GM19438 (cell line): ENCODE measurements around the gene SLC11A1.

Source experiments
- ATAC-seq: cut with Tn5 transposase; IDR thresholded peaks from one replicate; pipeline ENCODE4 v1.9.1; 2021; ENCODE audit warnings: low read depth; ENCODE audit not compliant: unreplicated experiment

SLC11A1 gene

DNA sequence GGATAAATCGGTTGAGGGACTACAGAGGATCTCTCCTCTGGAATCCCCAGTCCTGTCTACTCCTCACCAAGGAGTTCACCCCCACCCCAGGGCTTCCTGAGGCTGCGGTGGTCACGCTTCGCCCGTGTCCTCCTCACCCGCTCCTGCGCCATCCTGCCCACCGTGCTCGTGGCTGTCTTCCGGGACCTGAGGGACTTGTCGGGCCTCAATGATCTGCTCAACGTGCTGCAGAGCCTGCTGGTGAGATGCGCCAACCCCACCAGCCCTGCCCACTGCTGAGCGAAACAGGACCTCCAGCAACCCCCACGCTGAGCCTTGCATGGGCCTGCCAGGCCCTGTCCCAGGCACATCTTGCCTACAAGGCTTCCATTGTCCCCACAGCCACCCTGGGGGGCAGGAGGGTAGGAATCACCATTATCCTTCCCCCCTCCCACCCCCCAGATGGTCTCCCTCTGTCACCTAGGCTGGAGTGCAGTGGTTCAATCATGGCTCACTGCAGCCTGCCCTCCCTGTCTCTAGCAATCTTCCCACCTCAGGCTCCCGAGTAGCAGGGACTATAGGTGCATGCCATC, 10.9 kb downstream of the SLC11A1 start:
- ATAC-seq, result no peak

DNA sequence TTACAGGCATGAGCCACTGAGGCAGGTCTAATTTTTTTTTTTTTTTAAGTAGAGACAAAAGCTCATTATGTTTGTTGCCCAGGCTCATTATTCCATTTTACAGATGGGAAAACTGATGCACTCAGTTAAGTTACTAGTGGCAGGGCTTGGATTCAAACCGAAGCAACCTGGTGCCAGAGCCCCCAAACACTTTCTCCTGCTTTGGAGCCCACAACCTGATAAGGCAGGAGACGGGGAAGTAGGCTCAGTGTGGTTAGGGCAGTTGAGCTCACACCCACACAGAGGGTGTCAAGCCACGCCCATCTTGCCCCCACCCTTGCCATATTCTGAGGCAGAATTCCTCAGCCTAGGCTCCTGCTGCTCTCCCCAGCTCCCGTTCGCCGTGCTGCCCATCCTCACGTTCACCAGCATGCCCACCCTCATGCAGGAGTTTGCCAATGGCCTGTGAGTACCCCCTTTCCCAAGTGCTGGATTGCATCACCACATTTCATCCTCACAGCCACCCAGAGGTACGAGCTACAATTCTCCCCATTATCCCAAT, 11.7 kb downstream of the SLC11A1 start:
- ATAC-seq, result no peak

DNA sequence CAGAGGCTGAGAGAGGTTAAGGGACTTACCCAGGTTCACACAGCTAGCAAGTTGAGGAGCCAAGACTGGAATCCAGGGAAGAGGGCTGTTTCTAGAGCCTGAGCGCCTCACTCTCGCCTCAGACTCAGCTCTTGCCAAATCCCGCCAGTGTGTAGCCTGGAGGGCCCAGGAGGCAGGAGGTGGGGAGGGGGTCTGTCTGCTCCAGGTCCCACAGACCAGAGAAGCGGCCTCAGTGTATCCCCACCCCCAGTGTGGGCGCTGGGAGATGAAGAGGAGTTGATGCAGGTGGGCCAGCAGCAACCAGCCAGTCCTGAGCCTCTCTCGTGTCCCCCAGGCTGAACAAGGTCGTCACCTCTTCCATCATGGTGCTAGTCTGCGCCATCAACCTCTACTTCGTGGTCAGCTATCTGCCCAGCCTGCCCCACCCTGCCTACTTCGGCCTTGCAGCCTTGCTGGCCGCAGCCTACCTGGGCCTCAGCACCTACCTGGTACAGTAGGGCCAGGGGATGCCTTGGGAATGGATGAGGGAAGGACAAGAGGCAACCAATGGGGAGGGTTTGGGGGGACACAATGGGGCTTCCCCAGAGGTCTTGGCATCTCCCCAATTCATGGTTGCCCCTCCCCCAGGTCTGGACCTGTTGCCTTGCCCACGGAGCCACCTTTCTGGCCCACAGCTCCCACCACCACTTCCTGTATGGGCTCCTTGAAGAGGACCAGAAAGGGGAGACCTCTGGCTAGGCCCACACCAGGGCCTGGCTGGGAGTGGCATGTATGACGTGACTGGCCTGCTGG, 12.4 kb downstream of the SLC11A1 start:
- no peak for ATAC-seq

GRCh38 chr2:218395090-218395444, 13.0 kb downstream of the SLC11A1 start:
- ATAC-seq, result no peak

GRCh38 chr2:218395456-218395825, 13.4 kb downstream of the SLC11A1 start:
- no peak for ATAC-seq

DNA sequence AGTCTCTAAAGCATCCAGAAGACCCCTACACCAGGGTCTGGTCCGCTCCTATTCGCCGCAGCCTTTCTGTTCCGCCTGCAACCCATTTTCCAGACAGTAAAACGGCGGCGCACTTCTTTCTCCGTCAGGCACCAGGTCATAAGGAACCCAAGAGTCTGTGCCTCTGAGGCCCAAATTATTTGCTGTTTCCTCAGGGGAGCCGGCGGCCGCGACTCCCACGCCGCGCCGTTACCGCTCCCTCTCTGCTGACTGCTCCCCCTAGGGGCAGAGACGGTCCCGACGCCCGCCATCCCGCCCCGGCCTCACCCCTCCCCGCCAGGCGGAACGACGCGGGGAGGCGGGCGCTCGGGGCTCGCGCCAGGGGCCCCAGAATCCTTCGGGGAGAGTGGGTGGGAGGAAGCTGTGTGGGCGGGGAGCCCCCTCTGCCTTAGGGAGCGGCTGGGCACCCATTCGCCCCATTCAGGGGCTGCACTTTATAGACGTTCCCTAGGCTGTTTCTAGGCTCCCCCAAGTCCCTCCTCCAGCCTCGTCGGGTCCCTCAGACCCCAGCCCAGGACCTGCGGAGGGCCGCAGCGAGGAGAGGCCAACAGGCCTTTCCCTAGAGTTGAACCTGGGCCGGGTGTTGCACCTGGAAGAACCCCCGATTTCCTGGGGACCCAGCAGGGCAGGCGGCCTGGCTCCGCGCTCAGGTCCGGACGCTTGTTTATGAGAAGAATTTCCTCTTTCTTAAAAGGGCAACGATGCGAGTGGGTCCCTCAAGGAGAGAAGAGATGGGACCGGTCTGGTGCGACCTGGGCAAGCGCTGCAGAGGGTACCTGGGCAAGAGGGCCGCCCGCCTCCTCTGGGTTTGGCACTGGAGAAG, 14.0 kb downstream of the SLC11A1 start:
- peak; percentile 36 for ATAC-seq

- no peak for ATAC-seq
Measured at GRCh38 chr2:218396688-218397462, 14.8 kb downstream of the SLC11A1 start.

GRCh38 chr2:218397463-218397819, 15.4 kb downstream of the SLC11A1 start:
- no peak for ATAC-seq

DNA sequence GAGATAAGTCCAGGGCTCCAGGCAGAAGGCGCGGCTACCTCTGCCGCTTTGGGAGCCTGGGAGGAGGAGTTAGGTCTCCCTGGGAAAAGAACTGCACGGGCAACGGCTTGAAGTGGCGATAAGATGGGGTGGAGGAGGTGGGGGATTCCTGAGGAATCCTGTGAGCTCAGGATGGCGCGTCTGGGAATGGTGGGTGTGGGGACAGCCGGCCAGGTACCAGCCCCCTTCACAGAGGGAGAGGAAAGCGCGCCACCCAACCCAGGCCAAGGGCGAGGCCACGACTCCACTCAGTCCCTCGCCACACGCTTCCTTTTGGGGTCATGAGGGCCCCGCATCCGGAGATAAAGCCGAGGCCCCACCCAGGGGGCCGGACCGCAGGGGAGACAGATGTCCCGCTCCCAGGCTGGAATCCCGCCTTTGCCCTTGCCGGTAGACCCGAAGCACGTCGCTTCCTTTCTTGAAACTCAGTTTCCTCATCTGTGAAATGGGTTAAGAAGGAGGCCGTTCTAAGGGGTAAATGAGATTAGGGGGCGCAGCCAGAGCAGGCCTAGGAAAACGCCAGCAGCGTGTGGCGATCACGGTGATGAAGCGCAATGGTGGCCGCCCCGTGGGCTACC, 15.9 kb downstream of the SLC11A1 start:
- peak; percentile 19 for ATAC-seq

GRCh38 chr2:218398437-218399390, 16.6 kb downstream of the SLC11A1 start:
- peak; percentile 15 for ATAC-seq

- peak; percentile 27 for ATAC-seq
Measured at GRCh38 chr2:218399391-218400166, 17.5 kb downstream of the SLC11A1 start, which contains the start of gene CTDSP1. Gene CTDSP1 (plus strand): TSS chr2:218399868. CDS start chr2:218400091, 223 bp downstream.

DNA sequence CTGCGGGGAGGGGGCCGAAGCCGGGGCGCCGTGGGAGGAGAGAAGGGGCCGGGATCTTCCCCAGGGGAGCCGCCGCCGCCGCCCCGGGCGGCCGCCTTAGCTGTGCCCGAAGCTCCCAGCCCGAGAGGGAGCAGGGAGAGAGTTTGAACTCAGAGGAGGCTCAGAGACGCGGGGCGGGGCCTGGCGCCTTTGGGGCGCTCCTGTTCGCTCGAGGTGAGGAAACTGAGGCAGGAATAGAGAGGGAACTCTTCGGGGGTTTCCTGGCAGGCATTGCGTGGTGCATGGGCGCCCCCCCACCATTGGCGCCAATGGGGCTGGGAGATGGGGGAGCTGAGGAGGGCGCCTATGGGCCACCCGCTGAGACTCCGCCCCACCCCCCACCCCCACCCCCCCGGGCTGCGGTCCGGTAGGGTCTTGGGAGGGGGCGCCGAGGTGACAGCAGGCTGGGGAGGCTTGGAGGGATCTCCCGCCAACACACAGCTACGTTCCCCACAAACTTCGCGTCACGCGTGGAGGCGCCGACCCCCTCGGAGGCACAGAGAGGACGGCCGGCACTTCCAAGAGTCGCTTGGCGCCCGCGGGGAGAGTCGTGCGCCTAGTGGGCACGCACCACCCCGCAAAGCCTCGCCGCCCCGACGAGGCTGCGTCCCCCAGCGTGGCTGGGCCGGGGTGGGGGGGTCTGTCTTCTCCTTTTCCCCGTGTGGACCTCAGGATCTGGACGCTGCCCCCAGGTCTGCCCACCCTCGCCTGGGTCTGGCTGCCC, 18.3 kb downstream of the SLC11A1 start:
- peak; percentile 2 for ATAC-seq

DNA sequence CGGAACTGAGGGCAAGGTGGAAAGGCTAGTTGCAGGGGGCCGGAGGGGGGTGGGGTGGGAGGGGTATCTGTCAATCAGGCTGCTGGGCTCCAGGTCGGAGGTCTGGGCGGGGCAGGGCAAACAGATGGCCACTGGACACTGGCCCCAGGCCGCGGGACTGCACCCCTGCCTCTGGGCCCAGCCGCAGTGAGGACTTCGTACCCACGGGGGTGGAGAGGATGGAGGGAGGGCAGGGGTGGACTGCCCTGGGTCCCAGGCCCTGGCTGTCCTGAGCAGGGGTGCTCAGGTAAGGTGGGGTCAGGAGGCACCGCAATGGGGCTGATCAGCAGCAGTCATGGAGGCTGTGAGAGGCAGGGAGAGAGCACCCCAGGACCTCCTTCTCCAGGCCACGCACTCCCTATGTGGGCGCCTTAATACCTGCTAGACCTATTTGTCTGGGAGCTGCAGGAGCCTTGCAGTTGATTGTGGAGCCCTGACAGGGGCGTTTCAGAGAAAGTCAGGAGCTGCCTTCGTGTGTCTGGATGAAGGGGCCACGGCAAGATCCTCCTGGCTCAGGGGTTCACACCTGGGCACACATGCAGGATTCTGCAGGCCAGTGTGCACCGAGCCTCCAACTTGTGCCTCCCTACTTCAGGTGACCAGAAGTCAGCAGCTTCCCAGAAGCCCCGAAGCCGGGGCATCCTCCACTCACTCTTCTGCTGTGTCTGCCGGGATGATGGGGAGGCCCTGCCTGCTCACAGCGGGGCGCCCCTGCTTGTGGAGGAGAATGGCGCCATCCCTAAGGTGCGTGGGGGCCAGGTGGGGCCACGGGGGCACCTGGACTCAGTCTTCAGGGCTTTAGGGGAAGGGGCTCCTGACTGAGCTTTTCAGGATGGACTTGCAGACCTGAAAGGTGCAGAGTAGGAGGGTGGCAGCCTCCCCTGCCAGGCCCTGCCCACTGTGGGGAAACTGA, 19.1 kb downstream of the SLC11A1 start:
- no peak for ATAC-seq

DNA sequence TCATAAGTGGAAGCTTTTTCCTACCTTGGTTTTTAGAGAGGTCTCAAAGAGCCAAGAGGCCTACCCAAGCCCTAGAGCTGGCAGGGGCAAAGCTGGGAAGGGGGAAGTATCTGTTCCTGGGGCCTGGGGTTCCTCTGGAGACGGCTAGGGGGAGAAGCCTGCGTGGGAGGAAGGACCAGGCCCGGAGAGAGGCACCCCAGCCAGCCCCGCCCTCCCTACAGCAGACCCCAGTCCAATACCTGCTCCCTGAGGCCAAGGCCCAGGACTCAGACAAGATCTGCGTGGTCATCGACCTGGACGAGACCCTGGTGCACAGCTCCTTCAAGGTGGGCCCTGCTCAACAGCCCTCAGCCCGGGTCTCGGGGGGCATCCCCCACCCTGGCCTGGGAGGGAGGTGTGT, 19.8 kb downstream of the SLC11A1 start:
- no peak for ATAC-seq

DNA sequence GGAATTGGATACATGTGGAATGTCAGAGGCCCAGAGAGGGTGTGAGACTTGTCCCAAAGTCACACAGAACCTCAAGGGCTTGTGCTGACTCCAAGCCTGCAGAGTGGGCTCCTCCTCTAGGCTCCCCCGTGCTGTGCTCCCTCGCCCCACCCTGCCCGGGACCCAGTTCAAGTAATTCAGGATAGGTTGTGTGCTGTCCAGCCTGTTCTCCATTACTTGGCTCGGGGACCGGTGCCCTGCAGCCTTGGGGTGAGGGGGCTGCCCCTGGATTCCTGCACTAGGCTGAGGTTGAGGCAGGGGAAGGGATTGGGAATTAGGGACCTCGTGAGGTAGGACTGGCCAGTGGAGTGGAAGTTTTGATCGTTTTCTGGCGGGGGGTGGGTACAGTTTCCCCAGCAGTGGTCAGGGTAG, 20.4 kb downstream of the SLC11A1 start:
- no peak for ATAC-seq

DNA sequence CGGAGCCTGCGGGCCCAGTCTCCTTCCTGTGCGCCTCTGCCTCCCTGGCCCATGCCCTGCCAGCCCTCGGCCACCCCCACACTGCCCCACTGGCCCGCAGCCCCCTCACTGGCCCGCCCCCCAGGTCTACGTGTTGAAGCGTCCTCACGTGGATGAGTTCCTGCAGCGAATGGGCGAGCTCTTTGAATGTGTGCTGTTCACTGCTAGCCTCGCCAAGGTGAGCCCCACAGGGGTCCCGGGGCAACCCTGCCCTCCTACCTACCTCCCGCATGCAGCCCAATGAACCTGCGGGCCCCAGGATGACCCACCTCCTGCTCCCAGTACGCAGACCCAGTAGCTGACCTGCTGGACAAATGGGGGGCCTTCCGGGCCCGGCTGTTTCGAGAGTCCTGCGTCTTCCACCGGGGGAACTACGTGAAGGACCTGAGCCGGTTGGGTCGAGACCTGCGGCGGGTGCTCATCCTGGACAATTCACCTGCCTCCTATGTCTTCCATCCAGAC, 20.9 kb downstream of the SLC11A1 start:
- no peak for ATAC-seq
